KOPT-K1 (cell line): ENCODE results near the gene BMPR1B.
"Not testable (repeated sequence)": the region's sequence is repeated elsewhere in the genome, so short reads cannot be mapped to it uniquely, and the experiment has no call there.

Source experiments
- H3K27ac ChIP-seq: fragments of 200-600 bp; sonication (generic); 2 replicates; pipeline ENCODE4 v1.5.1; 2016; ENCODE audit warnings: antibody characterized with exemption, mild to moderate bottlenecking, low read depth, low read length; ENCODE audit not compliant: poor library complexity, severe bottlenecking
- H3K36me3 ChIP-seq: fragments of 200-600 bp; sonication (generic); 2 replicates; pipeline ENCODE4 v1.5.1; 2017; ENCODE audit warnings: antibody characterized with exemption, mild to moderate bottlenecking, low read length, moderate library complexity; ENCODE audit not compliant: insufficient read depth
- H3K9me3 ChIP-seq: fragments of 200-600 bp; sonication (generic); 2 replicates; pipeline ENCODE4 v1.5.1; 2017; ENCODE audit warnings: antibody characterized with exemption, low read length, mild to moderate bottlenecking; ENCODE audit not compliant: insufficient read depth, poor library complexity, severe bottlenecking

Gene BMPR1B

GRCh38 chr4:94841166-94841863, 83.6 kb downstream of the BMPR1B start:
- H3K9me3 ChIP-seq, H3K36me3 ChIP-seq, H3K27ac ChIP-seq: not testable (repeated sequence)

DNA sequence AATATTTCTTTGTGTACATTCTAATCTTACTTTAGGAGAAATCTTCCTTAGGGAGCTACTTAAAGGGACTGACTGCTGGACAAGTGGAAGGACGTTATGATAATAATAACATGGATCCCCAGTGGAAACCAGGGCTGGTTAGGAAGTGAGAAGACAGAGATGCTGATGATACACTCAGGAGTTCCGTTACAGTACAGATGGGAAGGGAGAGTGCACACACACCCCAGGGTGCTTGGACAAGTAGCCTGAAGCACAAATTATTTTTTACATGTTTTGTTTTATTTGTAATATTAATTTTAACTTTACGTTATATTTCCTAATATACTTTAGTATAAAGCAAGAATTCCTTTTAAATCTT, 84.1 kb downstream of the BMPR1B start:
- Histone ChIP-seq H3K27ac (no peak overlapping the region), H3K36me3 (no peaks in the 10 kb centered on the region), H3K9me3 (no peaks in the 10 kb centered on the region)

DNA sequence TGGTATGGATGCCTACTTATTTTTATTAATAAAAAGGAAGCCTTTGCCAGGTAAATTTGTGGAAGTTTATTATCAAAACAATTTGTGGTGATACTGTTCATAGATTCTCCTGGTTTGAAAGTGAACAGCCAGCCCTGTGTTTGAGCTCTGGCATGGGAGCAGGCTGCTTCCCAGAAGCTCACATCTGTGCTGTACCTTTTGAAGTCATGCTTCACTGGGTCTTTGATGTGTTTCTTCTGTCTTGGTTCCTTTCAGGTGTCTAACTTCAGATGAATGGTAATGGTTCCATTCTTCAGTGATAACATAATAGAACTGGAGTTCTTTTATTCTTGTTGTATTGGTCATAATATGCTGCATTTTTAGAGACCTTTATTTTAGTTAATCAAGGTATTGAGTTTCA, 85.5 kb downstream of the BMPR1B start:
- Histone ChIP-seq H3K36me3 (no peaks in the 10 kb centered on the region), H3K27ac (no peak overlapping the region), H3K9me3 (no peaks in the 10 kb centered on the region)

GRCh38 chr4:94848326-94848725, 90.6 kb downstream of the BMPR1B start:
- Histone ChIP-seq H3K9me3 (no peaks in the 10 kb centered on the region), H3K36me3 (no peaks in the 10 kb centered on the region), H3K27ac (no peak overlapping the region)

- Histone ChIP-seq H3K27ac (no peak overlapping the region), H3K36me3 (no peaks in the 10 kb centered on the region), H3K9me3 (no peaks in the 10 kb centered on the region)
Measured at GRCh38 chr4:94849901-94850300, 92.1 kb downstream of the BMPR1B start.

- no peaks in the 10 kb centered on the region for H3K36me3 ChIP-seq
- no peak overlapping the region for H3K27ac ChIP-seq
- H3K9me3 ChIP-seq: no peaks in the 10 kb centered on the region
Measured at GRCh38 chr4:94852616-94853015, 94.9 kb downstream of the BMPR1B start.

DNA sequence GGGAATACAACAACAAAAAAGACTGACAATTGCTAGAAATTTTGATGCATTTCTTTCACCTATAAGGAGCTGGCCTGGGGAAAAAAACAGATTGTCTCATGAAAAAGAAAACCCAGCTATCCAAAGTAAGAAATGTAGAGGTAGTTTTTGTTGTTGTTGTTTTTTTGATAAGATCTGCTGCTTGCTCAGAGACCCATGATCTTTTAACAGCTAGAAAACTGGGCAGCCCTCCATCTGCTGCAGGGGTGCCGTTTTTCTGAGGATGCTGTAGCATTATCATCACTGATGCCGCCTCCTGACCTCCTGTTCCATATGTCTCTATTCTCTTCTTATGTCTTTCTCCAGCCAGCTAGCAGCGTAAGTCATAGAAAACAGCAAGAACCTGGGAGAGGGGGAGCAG, 98.3 kb downstream of the BMPR1B start:
- no peak overlapping the region for H3K27ac ChIP-seq
- H3K36me3 ChIP-seq: no peaks in the 10 kb centered on the region
- H3K9me3 ChIP-seq: no peaks in the 10 kb centered on the region

DNA sequence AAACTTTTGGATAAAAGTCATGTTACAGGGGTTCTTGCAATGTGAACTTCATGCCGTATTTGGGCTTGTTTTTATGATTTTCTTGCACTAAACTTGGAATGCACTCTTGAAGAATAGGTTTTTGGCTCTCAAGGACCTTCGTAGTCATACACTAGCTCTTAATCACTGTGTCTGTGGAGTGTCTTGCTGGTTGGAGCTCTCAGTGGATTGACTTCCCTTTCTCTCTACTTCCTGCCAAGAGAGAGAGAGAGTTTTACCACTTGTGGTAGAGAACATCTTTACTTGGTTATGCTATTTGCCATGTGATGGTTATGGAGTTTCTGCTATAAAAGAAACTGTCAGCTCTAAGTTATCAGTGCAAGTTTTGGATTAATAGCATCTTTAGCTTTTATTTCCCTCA, 112.4 kb downstream of the BMPR1B start:
- no peak overlapping the region for H3K27ac ChIP-seq
- H3K36me3 ChIP-seq: no peaks in the 10 kb centered on the region
- no peaks in the 10 kb centered on the region for H3K9me3 ChIP-seq

GRCh38 chr4:94871644-94872305, 114.0 kb downstream of the BMPR1B start:
- Histone ChIP-seq H3K36me3 (no peaks in the 10 kb centered on the region), H3K9me3 (no peaks in the 10 kb centered on the region)

GRCh38 chr4:94877973-94878372, 120.2 kb downstream of the BMPR1B start:
- no peaks in the 10 kb centered on the region for H3K36me3 ChIP-seq
- no peaks in the 10 kb centered on the region for H3K9me3 ChIP-seq
- H3K27ac ChIP-seq: no peak overlapping the region

More at GRCh38 chr4:94871644-94872305, 114.0 kb downstream of the BMPR1B start:
- H3K27ac ChIP-seq: no peak overlapping the region

- Histone ChIP-seq H3K27ac (no peak overlapping the region), H3K36me3 (no peaks in the 10 kb centered on the region), H3K9me3 (no peaks in the 10 kb centered on the region)
Measured at GRCh38 chr4:94880956-94881355, 123.2 kb downstream of the BMPR1B start.

GRCh38 chr4:94882756-94883155, 125.0 kb downstream of the BMPR1B start:
- H3K36me3 ChIP-seq: no peaks in the 10 kb centered on the region
- H3K27ac ChIP-seq: no peak overlapping the region
- H3K9me3 ChIP-seq: no peaks in the 10 kb centered on the region

GRCh38 chr4:94887027-94887426, 129.3 kb downstream of the BMPR1B start:
- Histone ChIP-seq H3K36me3 (no peaks in the 10 kb centered on the region), H3K9me3 (no peaks in the 10 kb centered on the region), H3K27ac (no peak overlapping the region)

DNA sequence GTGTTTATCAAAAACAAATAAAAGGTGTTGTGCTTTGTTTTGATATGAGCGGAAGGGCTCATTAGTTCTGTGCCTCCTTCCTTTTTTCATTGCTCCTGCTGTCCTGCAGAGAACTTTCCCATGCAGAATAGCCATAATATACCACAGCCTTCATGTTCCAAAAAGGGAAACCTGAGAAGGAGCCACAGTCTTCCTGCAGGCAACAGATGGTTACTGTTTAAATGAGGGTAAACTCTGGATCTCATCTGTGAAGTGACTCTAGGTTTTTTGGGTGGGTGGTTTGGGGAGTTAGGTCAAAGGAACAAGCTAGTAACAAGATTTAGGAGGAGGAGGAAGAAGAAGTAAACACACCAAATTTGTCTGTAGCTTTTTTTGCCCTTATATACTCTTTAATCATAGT, 131.8 kb downstream of the BMPR1B start:
- Histone ChIP-seq H3K27ac (no peak overlapping the region), H3K36me3 (no peaks in the 10 kb centered on the region), H3K9me3 (no peaks in the 10 kb centered on the region)

GRCh38 chr4:94889946-94890345, 132.2 kb downstream of the BMPR1B start:
- no peaks in the 10 kb centered on the region for H3K9me3 ChIP-seq
- H3K27ac ChIP-seq: no peak overlapping the region
- no peaks in the 10 kb centered on the region for H3K36me3 ChIP-seq

- no peaks in the 10 kb centered on the region for H3K9me3 ChIP-seq
- no peaks in the 10 kb centered on the region for H3K36me3 ChIP-seq
- no peak overlapping the region for H3K27ac ChIP-seq
Measured at GRCh38 chr4:94890579-94890978, 132.8 kb downstream of the BMPR1B start.
